ENCODE data around the gene AP2A2. TPM values are rescaled to one million over a fixed set of nuclear protein-coding genes. Genes with fewer than 3 reads are reported as not detected.

AP2A2 gene
- total RNA-seq, 2 experiments from 2014 or later, result 45.9 to 46.6 TPM

- CTCF ChIA-PET, result no interaction called here
- H3K4me1 Mint-ChIP-seq (ENCODE audit: low read depth), result no peaks in the 10 kb centered on the region
- intact Hi-C loops (cut with DNase I, micrococcal nuclease), result no loop called here
Observed at GRCh38 chr11:1034456-1035295, 109.0 kb downstream of the AP2A2 start.

GRCh38 chr11:1035577-1036283 lies 110.1 kb downstream of the AP2A2 start:
- Mint-ChIP-seq H3K27me3 (no peaks in the 10 kb centered on the region), H3K4me3 (no peak overlapping the region), H3K4me1 (ENCODE audit: low read depth) (no peaks in the 10 kb centered on the region), H3K27ac (no peak overlapping the region), H3K36me3 (ENCODE audit: low read depth) (no peaks in the 10 kb centered on the region), H3K9me3 (no peaks in the 10 kb centered on the region)
- TF ChIP-seq CTCF (IDR thresholded peaks at IDR 0.05), result no peak
- Histone ChIP-seq H3K9me3 (ENCODE audit: control insufficient read depth in 1 of 2, insufficient read depth in 1 of 2, low read length in 2 of 2) (peaks cover 0 to 6% of the 10 kb centered on the region in 2 experiments), H3K36me3 (ENCODE audit: insufficient read depth, low read length) (no peaks in the 10 kb centered on the region), H3K4me3 (ENCODE audit: low read length) (no peak overlapping the region), H3K27me3 (ENCODE audit: control insufficient read depth in 1 of 2, insufficient read depth in 2 of 2, low read length in 2 of 2) (no peaks in the 10 kb centered on the region), H3K4me1 (ENCODE audit: insufficient read depth, low read length) (no peaks in the 10 kb centered on the region), H3K27ac (ENCODE audit: low read depth in 1 of 2, low read length in 2 of 2) (no peak overlapping the region)
- ChIA-PET CTCF (no interaction called here), POLR2A (no interaction called here)
- intact Hi-C loops (cut with DNase I, micrococcal nuclease), result no loop called here
- ATAC-seq (ENCODE audit: poor library complexity) (no peak), DNase-seq (no peak)

More at GRCh38 chr11:1034456-1035295, 109.0 kb downstream of the AP2A2 start:
- no peak for ATAC-seq (ENCODE audit: poor library complexity)
- H3K27me3 Mint-ChIP-seq, result no peaks in the 10 kb centered on the region
- peaks cover 0 to 6% of the 10 kb centered on the region in 2 experiments for H3K9me3 ChIP-seq (ENCODE audit: control insufficient read depth in 1 of 2, insufficient read depth in 1 of 2, low read length in 2 of 2)
- POLR2A ChIA-PET, result no interaction called here
- TF ChIP-seq CTCF (IDR thresholded peaks at IDR 0.05), result no peak
- H3K9me3 Mint-ChIP-seq, result no peaks in the 10 kb centered on the region
- no peak overlapping the region for H3K4me3 Mint-ChIP-seq
- no peak overlapping the region for H3K4me3 ChIP-seq (ENCODE audit: low read length)
- no peaks in the 10 kb centered on the region for H3K36me3 Mint-ChIP-seq (ENCODE audit: low read depth)
- no peaks in the 10 kb centered on the region for H3K4me1 ChIP-seq (ENCODE audit: insufficient read depth, low read length)
- no peaks in the 10 kb centered on the region for H3K27me3 ChIP-seq (ENCODE audit: control insufficient read depth in 1 of 2, insufficient read depth in 2 of 2, low read length in 2 of 2)
- H3K36me3 ChIP-seq (ENCODE audit: insufficient read depth, low read length), result no peaks in the 10 kb centered on the region
- no peak overlapping the region for H3K27ac Mint-ChIP-seq
- H3K27ac ChIP-seq (ENCODE audit: low read depth in 1 of 2, low read length in 2 of 2), result no peak overlapping the region
- DNase-seq, result no peak

- ATAC-seq (ENCODE audit: poor library complexity), result no peak
Observed at GRCh38 chr11:1036303-1036923, 110.7 kb downstream of the AP2A2 start, which contains the start of gene MUC6. Gene MUC6 (minus strand): TSS chr11:1036718. CDS start chr11:1036655, 63 bp downstream.

More at GRCh38 chr11:1036303-1036923, 110.7 kb downstream of the AP2A2 start, which contains the start of gene MUC6:
- Histone ChIP-seq H3K4me3 (ENCODE audit: low read length) (no peak within 1 kb of the TSS), H3K27ac (ENCODE audit: low read depth in 1 of 2, low read length in 2 of 2) (no peak within 1 kb of the TSS), H3K36me3 (ENCODE audit: insufficient read depth, low read length) (no peaks in the 10 kb centered on the region), H3K9me3 (ENCODE audit: control insufficient read depth in 1 of 2, insufficient read depth in 1 of 2, low read length in 2 of 2) (peaks cover 0 to 6% of the 10 kb centered on the region in 2 experiments), H3K27me3 (ENCODE audit: control insufficient read depth in 1 of 2, insufficient read depth in 2 of 2, low read length in 2 of 2) (no peaks in the 10 kb centered on the region), H3K4me1 (ENCODE audit: insufficient read depth, low read length) (no peaks in the 10 kb centered on the region)
- no peaks in the 10 kb centered on the region for H3K4me1 Mint-ChIP-seq (ENCODE audit: low read depth)
- no peaks in the 10 kb centered on the region for H3K9me3 Mint-ChIP-seq
- H3K27me3 Mint-ChIP-seq, result no peaks in the 10 kb centered on the region
- ChIA-PET CTCF (no interaction called here), POLR2A (no interaction called here)
- intact Hi-C loops (cut with DNase I, micrococcal nuclease), result no loop called here
- no peak within 1 kb of the TSS for H3K4me3 Mint-ChIP-seq
- no peak for TF ChIP-seq CTCF (IDR thresholded peaks at IDR 0.05)
- DNase-seq, result no peak
- no peak within 1 kb of the TSS for H3K27ac Mint-ChIP-seq
- no peaks in the 10 kb centered on the region for H3K36me3 Mint-ChIP-seq (ENCODE audit: low read depth)

Measured in CD4-positive, alpha-beta T cell (primary cell).